Neural progenitor cell (in vitro differentiated cells): ENCODE results near the gene UBE3D. TPM values are rescaled to one million over a fixed set of nuclear protein-coding genes. Genes with fewer than 3 reads are reported as not detected.
"Not testable (repeated sequence)": the region's sequence is repeated elsewhere in the genome, so short reads cannot be mapped to it uniquely, and the experiment has no call there.

Experiments
- DNase-seq: peaks from one replicate; pipeline ENCODE4 v3.0.0-alpha.2; 2016; ENCODE audit warnings: low spot score
- H2AFZ ChIP-seq: fragments of 200-600 bp; sonication (generic); replicated peaks from 2 replicates; pipeline ENCODE4 v1.6.1; 2016; ENCODE audit warnings: antibody characterized with exemption
- H3F3A ChIP-seq: fragments of 200-600 bp; sonication (generic); 2 replicates; pipeline ENCODE4 v1.6.1; 2016; ENCODE audit warnings: antibody characterized with exemption, low read depth
- H3K27ac ChIP-seq: fragments of 200-600 bp; sonication (generic); 2 replicates; pipeline ENCODE4 v1.5.1; 2016; ENCODE audit warnings: mild to moderate bottlenecking
- H3K27me3 ChIP-seq: fragments of 200-600 bp; sonication (generic); 2 replicates; pipeline ENCODE4 v1.6.1; 2016; ENCODE audit warnings: mild to moderate bottlenecking, moderate library complexity
- H3K36me3 ChIP-seq: fragments of 200-600 bp; sonication (generic); 2 replicates; pipeline ENCODE4 v1.5.1; 2016
- H3K4me1 ChIP-seq: fragments of 200-600 bp; sonication (generic); 2 replicates; pipeline ENCODE4 v1.6.1; 2016; ENCODE audit warnings: mixed run types
- H3K4me2 ChIP-seq: fragments of 200-600 bp; sonication (generic); 2 replicates; pipeline ENCODE4 v1.6.1; 2016
- H3K4me3 ChIP-seq: fragments of 200-600 bp; sonication (generic); 2 replicates; pipeline ENCODE4 v1.5.1; 2016
- H3K79me2 ChIP-seq: fragments of 200-600 bp; sonication (generic); 2 replicates; pipeline ENCODE4 v1.6.1; 2016; ENCODE audit warnings: low read depth
- H3K9ac ChIP-seq: fragments of 200-600 bp; sonication (generic); 2 replicates; pipeline ENCODE4 v1.6.1; 2016
- H3K9me3 ChIP-seq: fragments of 200-600 bp; sonication (generic); 2 replicates; pipeline ENCODE4 v1.5.1; 2016; ENCODE audit warnings: low read depth
- H4K20me1 ChIP-seq: fragments of 200-600 bp; sonication (generic); 2 replicates; pipeline ENCODE4 v1.6.1; 2016; ENCODE audit warnings: low read depth
- H3K27ac Mint-ChIP-seq: 3 replicates; pipeline ENCODE4 v1.8.0; 2021; ENCODE audit warnings: mixed read lengths
- H3K27me3 Mint-ChIP-seq: 2 replicates; pipeline ENCODE4 v1.8.0; 2022; ENCODE audit warnings: low read depth, mild to moderate bottlenecking, inconsistent platforms, moderate library complexity, mixed read lengths; ENCODE audit not compliant: insufficient read depth
- H3K36me3 Mint-ChIP-seq: 3 replicates; pipeline ENCODE4 v1.8.0; 2021; ENCODE audit warnings: mixed read lengths
- H3K4me1 Mint-ChIP-seq: 3 replicates; pipeline ENCODE4 v1.8.0; 2021; ENCODE audit warnings: mixed read lengths
- H3K4me3 Mint-ChIP-seq: 3 replicates; pipeline ENCODE4 v1.8.0; 2021; ENCODE audit warnings: mild to moderate bottlenecking, moderate library complexity, mixed read lengths
- H3K9me3 Mint-ChIP-seq: 3 replicates; pipeline ENCODE4 v1.8.0; 2020; ENCODE audit warnings: mixed read lengths
- EZH2 ChIP-seq: fragments of 200-600 bp; sonication (generic); IDR thresholded peaks from 2 replicates; pipeline ENCODE4 v1.6.1; 2017; ENCODE audit warnings: antibody characterized with exemption, mild to moderate bottlenecking, moderate library complexity
- EZH2phosphoT487 ChIP-seq: fragments of 200-600 bp; sonication (generic); IDR thresholded peaks from 2 replicates; pipeline ENCODE4 v1.6.1; 2017; ENCODE audit warnings: antibody characterized with exemption
- total RNA-seq: library from RNA; depleted of rRNA; stranded (reverse); fragments of >200 nt; gene quantifications from 2 replicates; pipeline ENCODE4 v1.2.3, GENCODE V29; 2015; ENCODE audit warnings: low replicate concordance
- TF ChIP-seq, protein P1 (sequence below): fragments of 200-600 bp; sonication (generic); IDR thresholded peaks from 2 replicates; pipeline ENCODE4 v1.5.1; 2017; ENCODE audit warnings: antibody characterized with exemption, mild to moderate bottlenecking

Gene UBE3D
- total RNA-seq, 1 donor from 2014 or later: 86.3 TPM

DNA sequence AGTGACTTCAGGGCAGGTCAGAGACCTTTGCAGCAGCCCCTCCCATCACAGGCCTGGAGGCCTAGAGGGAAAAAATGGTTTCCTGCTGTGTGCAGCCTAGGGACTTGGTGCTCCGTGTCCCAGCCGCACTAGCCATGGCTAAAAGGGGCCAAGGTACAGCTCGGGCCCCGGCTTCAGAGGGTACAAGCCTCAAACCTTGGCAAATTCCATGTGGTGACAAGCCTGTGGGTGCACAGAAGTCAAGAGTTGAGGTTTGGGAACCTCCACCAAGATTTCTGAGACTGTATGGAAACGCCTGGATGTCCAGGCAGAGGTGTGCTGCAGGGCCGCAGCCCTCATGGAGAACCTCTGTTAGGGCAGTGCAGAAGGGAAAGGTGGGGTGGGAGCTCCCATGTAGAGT lies 34.0 kb downstream of the UBE3D start:
- Mint-ChIP-seq H3K27ac (no peak overlapping the region), H3K27me3 (peaks cover 4% of the 10 kb centered on the region), H3K4me3 (no peak overlapping the region), H3K36me3 (peaks cover 79% of the 10 kb centered on the region), H3K9me3 (peaks cover 49% of the 10 kb centered on the region), H3K4me1 (no peaks in the 10 kb centered on the region)
- Histone ChIP-seq H2AFZ (no peak overlapping the region), H3K9ac (no peak overlapping the region), H3K27me3 (no peaks in the 10 kb centered on the region), H3K9me3 (no peaks in the 10 kb centered on the region), H3K27ac (no peak overlapping the region), H3F3A (no peaks in the 10 kb centered on the region), H3K79me2 (no peaks in the 10 kb centered on the region), H3K36me3 (peaks cover 63% of the 10 kb centered on the region), H3K4me3 (no peak overlapping the region), H4K20me1 (no peaks in the 10 kb centered on the region), H3K4me2 (no peak overlapping the region), H3K4me1 (no peaks in the 10 kb centered on the region)
- TF ChIP-seq EZH2phosphoT487 (no peak), EZH2 (no peak)
- TF ChIP-seq, protein P1, sequence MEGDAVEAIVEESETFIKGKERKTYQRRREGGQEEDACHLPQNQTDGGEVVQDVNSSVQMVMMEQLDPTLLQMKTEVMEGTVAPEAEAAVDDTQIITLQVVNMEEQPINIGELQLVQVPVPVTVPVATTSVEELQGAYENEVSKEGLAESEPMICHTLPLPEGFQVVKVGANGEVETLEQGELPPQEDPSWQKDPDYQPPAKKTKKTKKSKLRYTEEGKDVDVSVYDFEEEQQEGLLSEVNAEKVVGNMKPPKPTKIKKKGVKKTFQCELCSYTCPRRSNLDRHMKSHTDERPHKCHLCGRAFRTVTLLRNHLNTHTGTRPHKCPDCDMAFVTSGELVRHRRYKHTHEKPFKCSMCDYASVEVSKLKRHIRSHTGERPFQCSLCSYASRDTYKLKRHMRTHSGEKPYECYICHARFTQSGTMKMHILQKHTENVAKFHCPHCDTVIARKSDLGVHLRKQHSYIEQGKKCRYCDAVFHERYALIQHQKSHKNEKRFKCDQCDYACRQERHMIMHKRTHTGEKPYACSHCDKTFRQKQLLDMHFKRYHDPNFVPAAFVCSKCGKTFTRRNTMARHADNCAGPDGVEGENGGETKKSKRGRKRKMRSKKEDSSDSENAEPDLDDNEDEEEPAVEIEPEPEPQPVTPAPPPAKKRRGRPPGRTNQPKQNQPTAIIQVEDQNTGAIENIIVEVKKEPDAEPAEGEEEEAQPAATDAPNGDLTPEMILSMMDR: no peak
- DNase-seq: no peak

DNA sequence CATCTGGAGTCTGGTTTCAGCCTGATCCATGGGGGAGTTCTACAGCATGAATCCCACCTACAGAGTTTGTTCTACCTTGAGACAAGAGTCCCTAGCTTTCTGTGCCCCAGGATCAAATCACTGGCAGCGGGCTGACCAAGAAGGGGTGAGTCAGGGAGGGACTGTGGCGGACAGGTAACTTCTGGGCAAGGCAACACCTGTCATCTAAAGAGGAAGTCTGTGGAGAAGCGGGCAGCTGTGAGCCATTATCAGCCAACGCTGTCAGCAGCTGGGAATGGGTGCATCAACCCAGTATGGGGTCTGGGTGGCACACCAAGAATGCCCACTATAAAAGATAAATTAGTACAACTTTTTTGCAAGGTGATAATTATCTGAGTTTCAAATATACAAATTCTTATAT lies 45.9 kb downstream of the UBE3D start:
- Histone ChIP-seq H4K20me1 (no peaks in the 10 kb centered on the region), H3K36me3 (peaks cover 63% of the 10 kb centered on the region), H3K9ac (no peak overlapping the region), H3K4me1 (no peaks in the 10 kb centered on the region), H2AFZ (no peak overlapping the region), H3K27ac (no peak overlapping the region), H3K79me2 (no peaks in the 10 kb centered on the region), H3K27me3 (no peaks in the 10 kb centered on the region), H3K4me3 (no peak overlapping the region), H3F3A (no peaks in the 10 kb centered on the region), H3K9me3 (peaks cover 8% of the 10 kb centered on the region), H3K4me2 (no peak overlapping the region)
- TF ChIP-seq EZH2 (no peak), EZH2phosphoT487 (no peak)
- TF ChIP-seq, protein P1: no peak
- no peak overlapping the region for H3K4me3 Mint-ChIP-seq
- DNase-seq: no peak
- peak overlapping the region; percentile 4 for H3K27ac Mint-ChIP-seq
- peaks cover 67% of the 10 kb centered on the region for H3K36me3 Mint-ChIP-seq
- H3K9me3 Mint-ChIP-seq: peaks cover 20% of the 10 kb centered on the region
- no peaks in the 10 kb centered on the region for H3K27me3 Mint-ChIP-seq
- no peaks in the 10 kb centered on the region for H3K4me1 Mint-ChIP-seq

DNA sequence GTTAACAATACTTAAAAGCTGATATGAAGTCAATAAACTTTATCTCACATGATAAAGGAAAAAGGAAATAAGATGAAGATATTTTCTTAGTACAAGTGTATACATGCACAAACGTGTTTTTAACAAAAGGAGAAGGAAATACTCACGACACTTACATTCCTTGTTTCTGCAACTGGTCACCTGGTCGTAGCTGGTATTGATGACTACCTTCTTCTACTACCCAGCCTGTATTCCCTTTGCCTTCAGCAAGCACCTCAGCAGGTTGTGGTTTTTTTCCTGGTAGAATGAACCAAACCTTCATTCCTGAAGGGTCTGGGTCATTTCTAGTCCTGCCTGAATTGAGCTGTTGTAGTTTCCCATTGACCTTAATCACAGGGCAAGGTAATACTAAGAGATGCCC lies 54.5 kb downstream of the UBE3D start:
- H3K4me2 ChIP-seq, H3K9ac ChIP-seq, H3K9me3 ChIP-seq, H3K27me3 Mint-ChIP-seq, H4K20me1 ChIP-seq, H3K27me3 ChIP-seq, H3K27ac Mint-ChIP-seq, H2AFZ ChIP-seq, H3K4me1 Mint-ChIP-seq, H3K4me3 Mint-ChIP-seq, H3F3A ChIP-seq, H3K4me3 ChIP-seq, DNase-seq, H3K4me1 ChIP-seq, H3K27ac ChIP-seq: not testable (repeated sequence)
- H3K36me3 Mint-ChIP-seq: peaks cover 68% of the 10 kb centered on the region
- Histone ChIP-seq H3K36me3 (peaks cover 31% of the 10 kb centered on the region), H3K79me2 (peaks cover 12% of the 10 kb centered on the region)
- peaks cover 26% of the 10 kb centered on the region for H3K9me3 Mint-ChIP-seq

DNA sequence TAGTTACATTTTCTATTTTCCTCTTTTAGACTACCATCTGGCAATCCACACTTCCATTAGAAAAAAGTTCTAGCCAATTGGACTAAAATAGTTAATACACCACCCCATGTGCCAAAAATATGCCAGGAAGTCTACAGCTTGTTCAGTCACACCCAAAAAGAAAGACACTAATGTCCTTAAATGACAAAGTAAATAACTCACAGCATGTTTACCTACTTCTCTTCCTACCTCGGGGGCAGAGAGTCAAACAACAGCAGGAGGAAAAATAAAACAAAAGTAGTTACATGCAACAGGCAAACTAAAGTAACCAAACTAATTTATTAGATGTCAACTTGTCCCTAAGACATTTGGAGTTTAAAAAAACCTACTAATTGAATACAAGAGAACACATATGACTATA lies 57.0 kb downstream of the UBE3D start:
- Histone ChIP-seq H3K27ac (no peak overlapping the region), H3K4me2 (no peak overlapping the region), H3K4me1 (no peaks in the 10 kb centered on the region), H4K20me1 (no peaks in the 10 kb centered on the region), H2AFZ (no peak overlapping the region), H3K9me3 (no peaks in the 10 kb centered on the region), H3K36me3 (peaks cover 17% of the 10 kb centered on the region), H3K79me2 (peaks cover 12% of the 10 kb centered on the region), H3F3A (no peaks in the 10 kb centered on the region), H3K4me3 (no peak overlapping the region), H3K9ac (no peak overlapping the region), H3K27me3 (no peaks in the 10 kb centered on the region)
- H3K4me1 Mint-ChIP-seq: no peaks in the 10 kb centered on the region
- TF ChIP-seq EZH2 (no peak), EZH2phosphoT487 (no peak)
- TF ChIP-seq, protein P1: no peak
- no peak overlapping the region for H3K4me3 Mint-ChIP-seq
- DNase-seq: no peak
- peaks cover 8% of the 10 kb centered on the region for H3K9me3 Mint-ChIP-seq
- H3K27ac Mint-ChIP-seq: no peak overlapping the region
- peaks cover 51% of the 10 kb centered on the region for H3K36me3 Mint-ChIP-seq
- no peaks in the 10 kb centered on the region for H3K27me3 Mint-ChIP-seq
